Activated CD4-positive, alpha-beta T cell treated with anti-CD3 and anti-CD28 coated beads for 24 hours (primary cell): Measurements from ENCODE around the gene AGRN.
"Not testable (repeated sequence)": the region's sequence is repeated elsewhere in the genome, so short reads cannot be mapped to it uniquely, and the experiment has no call there.

ENCODE experiments used
- DNase-seq, 2 donors: peaks; one replicate each; pipeline ENCODE4 v3.0.0-alpha.2; 2020; ENCODE audit warnings: low read depth in 2 of 2

AGRN gene

DNA sequence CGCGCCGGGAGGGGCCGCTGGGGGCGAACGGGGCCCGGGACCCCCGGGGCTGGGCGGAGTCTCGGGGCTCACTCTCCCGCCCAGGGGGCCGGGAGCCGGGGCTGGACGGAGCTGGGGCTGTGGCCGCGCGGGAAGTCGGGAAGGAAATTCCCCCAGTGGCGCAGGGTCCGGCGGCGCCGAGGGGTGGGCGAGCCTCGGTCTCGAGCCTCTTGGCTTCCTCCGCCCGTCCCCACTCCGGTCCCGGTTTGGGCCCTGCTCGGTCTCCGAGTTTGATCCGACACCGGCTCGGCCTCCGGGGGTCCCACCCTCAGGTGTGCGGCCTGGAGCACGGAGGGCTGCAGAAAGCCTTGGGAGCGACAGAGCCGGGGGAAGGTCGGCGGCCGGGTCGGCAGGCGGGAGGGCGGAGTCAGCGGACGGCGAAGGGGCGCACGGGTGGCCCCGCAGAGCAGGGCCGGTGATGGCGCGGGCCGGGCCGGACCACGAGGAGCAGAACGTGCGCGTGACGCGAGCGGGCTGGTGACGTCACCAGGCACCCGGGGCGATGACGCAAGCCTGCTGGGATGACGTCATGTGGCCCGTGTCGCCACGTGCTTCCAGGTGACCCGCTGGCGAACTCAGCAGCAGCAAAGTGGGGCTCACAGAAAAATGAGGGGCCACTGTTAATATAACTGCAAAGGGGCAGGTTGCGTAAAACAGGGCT, 19.4 kb upstream of the AGRN start:
- DNase-seq, result peak in 1 of 2 donors; percentile 51

DNA sequence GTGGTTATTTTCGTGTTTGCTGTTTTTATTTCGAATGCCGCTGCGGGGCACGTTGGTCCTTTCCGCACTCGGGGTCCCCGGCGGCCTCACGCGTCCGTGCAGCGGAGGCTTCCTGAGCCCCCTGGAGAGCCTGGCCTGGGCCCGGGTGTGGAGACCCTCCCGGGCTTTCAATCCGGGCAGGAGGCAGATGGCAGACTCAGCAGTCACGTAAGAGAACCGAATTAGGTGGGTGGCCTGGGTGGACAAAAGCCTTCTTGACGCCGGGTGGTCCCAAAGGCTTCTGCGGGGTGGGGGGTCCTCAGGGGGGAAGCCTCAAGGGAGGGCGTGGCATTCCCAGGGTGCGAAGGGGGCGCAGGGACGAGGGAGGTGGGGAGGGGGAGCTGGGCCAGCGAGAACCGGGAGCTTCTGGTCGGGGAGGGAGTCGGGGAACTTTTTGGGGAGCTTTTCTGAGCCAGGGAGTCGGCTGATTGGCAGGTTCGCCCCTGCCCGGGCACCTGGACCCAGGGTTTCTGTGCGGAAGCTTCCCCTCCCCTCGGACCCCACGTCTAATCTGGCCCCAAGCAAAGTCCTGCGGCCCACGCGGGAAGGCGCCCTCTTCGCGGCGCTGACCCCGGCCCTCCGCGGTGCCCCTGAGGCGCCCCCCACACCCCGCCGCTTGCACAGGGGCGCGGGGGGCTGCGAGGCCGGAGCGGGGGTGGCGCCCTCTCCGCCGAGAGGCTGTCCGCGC, 18.7 kb upstream of the AGRN start:
- no peak for DNase-seq

DNA sequence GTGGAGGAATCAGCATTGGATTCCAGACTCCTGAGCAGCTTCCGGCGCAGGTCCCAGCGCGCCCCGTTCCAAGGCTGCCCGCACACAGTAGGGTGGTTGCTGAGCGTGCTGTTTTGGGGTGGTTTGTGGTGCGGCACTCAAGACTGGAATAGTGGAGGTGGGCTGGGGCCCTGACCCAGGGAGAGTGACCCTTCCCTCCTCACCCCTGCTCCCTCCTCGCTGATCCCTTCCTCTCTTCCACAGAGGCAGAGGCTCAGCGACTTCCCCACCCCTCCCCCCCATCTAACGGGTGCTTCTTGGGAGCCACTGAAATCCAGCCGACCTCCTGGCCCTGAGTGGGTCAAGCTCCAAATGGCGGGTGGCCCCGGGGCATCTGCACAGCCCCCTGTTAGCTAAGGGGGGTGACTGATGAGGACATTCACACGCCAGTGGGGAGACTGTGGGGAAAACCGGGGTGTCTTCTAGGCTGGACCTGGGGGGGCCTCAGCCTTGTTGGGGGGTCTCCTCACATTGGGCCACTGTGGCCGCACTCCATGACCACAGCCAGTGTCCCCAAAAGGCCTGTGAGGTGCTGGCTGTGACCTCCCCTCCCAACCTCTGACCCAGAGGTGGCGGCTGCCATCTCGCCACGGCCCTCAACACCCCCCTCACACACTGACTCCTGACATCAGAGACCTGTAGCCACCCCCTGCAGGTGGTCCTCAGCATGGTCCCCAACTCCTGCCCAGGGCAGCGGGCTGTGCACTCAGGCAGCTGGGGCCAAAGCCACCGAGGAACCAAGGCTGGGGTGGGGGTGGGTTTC, 16.1 kb upstream of the AGRN start:
- no peak for DNase-seq

DNA sequence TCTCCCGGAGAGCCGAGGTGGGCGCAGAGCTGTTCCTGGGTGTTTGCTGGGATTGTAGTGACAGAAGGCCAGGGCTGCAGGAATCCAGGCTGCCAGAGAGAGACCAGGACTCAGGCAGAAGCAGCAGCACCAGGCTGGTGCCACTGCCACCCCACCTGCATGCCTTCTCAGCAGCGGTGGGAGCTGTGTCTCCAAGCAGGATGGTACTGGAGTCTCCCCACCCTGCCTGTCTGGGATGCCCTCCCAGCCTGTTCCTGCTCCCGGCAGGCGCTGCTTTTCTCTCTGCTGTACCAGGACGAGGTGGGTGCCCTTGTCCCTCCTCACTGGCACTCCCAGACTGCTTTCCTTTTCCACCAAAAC, 15.5 kb upstream of the AGRN start:
- DNase-seq, result no peak

DNA sequence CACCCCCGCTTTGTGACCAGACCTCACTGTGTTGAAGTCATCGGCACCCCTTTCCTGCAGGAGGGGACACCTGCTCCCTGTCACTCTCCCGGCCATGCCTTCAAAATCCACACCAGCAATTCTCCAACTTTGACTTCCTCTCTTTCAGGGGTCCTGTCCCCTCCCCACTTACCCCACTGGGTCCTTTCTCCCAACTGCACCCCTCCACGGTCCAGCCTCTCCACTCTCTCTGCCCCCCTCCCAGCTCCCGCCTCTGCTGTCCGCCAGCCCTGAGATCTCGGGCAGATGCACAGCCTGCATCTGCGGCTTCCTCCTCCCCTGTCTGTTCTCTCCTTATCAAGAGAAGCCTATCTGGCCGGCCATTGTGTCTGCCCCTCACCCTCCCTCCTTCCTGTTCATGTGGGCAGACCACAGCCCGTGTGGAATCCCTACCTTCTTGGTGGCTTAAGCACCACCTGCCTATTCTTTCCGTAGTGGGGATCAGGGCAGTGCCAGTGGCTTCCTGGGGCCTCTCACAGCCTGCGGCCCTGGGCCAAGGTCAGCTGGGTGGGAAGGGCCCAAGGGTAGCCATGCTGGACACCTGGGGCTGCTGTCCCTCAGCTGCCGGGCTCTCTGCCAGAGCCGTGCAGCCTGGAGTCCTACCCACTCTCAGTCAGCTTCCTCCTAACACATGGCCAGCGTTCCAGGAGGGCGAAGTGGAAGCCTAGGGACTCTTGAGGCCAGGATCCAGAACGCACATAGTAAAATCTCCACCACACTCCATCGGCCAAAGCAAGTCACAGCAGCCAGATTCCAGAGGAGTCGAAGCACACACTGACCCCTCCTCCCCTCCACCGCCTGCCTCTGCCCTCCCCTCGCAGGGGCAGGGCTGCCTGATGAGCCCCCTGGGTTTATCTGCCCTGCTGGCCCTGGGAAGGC, 14.9 kb upstream of the AGRN start:
- DNase-seq, result no peak

DNA sequence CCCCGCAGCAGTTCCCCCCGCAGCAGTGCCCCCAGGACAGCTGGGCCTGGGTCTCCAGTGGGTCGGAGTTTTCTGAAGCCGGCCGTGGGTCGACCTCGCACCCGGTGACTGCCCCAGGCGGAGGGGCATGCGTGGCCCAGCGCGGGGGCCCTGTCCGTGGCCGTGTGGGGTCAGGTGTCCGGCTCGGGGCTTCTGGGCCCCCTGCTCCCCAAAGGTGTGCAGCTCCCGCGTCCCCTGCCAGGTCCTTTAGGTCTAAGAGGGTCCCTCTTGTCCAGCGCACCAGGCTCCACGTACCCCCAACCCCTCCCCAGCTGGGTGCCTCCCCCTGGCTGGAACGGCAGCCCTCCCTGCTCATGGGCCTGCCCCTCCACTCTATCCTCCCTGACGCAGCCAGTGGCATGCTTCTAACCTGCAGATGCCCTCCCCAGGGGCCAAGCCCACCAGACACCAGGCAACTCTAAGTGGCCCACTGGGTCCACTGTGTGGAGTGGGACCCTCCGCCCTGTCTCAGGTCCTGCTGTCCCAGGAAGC, 14.1 kb upstream of the AGRN start:
- DNase-seq, result no peak

DNA sequence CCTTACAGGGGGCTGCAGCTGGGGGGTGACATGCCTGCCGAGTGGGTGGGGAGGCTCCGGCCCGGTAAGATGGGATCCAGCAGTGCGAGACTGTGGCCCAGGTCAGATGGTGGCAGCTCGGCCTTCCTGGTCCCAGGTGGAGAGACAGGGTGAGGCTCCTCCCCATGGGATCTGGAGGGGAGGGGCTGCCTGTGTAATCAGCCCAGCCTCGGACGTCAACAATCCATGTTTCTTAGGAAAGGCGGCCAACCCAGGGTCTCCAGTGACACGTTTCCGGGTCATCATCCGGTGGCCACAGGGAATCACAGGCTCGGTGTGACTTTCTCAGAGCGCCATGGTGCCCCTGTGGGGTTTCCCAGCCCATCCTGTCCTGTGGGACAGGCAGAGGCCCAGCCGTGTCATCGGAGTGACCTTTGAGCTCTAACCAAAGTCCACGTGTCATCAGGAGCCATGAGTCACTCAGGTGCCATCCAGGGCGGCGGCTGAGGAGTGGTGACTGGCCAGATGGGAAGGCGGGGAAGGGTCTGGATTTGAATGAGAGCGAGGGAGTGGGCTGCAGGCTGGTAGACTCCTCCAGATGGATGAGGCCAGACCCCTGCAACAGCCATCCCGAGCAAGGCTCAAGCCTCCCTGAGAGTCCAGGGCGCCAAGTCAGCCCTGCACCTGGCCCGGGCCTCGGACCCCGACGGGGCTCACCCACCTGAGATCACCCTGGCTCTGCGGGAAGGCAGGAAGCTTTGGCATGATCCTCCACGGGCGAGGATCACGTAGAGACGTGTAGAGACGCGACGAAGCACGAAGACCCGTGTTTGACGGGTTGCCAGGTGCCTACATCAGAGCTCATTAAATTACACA, 13.4 kb upstream of the AGRN start:
- DNase-seq, result no peak

DNA sequence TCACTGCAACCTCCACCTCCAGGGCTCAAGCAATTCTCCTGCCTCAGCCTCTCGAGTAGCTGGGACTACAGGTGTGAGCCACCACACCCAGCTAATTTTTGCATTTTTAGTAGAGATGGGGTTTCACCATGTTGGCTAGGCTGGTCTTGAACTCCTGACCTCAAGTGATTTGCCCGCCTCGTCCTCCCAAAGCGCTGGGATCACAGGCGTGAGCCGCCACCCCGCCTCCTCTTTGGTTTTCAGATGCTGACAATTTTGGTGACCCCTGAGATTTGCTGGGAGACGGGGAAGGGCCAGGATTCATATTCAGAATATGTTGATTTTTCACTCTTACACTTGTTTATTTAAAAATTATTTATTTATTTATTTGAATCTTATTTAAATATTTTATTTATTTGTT, 9.8 kb upstream of the AGRN start:
- DNase-seq, result not testable (repeated sequence)

DNA sequence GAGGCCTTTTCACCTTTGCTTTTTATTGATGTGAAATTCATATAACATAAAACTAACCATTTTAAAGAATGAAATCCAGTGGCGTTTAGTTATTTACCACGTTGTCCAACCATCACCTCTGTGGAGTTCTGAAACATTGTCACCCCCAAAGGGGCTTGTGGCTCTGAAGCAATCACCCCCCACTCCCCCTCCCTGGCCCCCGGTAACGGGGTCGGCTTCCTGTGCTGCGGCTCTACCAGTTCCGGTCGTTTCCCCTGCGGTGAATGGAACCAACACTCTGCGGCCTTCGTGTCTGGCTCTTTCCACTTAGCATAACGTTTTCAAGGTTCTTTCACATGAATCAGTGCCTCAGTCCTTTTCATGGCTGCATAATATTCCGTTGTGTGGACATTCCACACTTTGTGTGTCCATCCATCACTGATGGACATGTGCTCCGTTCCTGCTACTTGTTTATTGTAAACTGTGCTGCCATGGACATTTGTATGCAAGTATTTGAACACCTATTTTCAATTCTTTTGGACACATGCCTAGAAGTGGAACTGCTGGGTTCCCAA, 8.4 kb upstream of the AGRN start:
- DNase-seq, result no peak

DNA sequence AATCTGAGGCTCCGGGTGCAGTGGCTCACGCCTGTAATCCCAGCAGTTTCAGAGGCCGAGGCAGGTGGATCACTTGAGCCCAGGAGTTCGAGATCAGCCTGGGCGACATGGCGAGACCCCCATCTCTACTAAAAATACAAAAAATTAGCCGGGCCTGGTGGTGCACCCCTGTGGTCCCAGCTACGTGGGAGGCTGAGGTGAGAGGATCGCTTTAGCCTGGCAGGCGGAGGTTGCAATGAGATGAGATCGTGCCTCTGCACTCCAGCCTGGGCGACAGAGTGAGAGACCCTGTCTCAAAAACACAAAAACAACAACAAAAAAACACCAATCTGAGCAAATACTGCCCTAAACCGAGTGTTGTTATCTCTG, 7.2 kb upstream of the AGRN start:
- not testable (repeated sequence) for DNase-seq

DNA sequence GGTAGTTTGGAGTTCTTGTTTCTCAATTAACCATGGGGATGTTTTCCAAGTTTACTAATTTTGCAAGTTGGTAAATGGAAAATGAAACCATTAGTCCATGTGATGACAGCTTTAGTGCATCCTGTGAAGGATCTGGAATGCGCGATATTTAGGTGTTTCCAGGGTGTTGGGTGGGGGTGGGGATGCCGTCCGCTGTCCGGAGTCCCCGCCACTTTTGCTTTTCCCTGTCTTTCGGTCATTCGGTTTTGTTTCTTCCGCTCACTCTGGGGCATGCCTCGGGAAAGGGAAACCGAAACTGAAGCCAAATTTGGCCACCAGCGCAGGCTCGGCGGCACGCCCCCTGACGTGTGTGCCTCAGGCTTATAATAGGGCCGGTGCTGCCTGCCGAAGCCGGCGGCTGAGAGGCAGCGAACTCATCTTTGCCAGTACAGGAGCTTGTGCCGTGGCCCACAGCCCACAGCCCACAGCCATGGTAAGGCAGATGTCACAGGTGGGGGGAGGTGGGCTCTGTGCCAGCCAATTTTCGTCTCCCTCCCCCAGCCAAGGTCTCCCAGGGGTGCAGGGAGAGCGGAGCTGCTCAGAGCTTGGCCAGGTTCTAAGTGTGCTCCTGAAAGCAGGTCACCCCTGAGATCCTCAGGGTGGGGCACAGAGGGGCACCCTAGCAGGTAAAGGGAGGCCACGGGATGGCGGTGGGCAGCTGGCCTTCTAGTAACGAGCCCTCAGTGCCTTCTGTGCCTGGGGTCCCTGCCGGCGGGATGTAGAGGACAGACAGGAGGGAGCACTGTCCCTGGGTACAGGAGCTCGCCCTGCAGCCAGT, 6.6 kb upstream of the AGRN start, which contains the start of gene ISG15:
Gene ISG15, plus strand, starts transcription at position 393 of the 817 bp plus-strand sequence. Its CDS starts 77 bp downstream, at position 470.
- DNase-seq, result peak; percentile 68 to 71

DNA sequence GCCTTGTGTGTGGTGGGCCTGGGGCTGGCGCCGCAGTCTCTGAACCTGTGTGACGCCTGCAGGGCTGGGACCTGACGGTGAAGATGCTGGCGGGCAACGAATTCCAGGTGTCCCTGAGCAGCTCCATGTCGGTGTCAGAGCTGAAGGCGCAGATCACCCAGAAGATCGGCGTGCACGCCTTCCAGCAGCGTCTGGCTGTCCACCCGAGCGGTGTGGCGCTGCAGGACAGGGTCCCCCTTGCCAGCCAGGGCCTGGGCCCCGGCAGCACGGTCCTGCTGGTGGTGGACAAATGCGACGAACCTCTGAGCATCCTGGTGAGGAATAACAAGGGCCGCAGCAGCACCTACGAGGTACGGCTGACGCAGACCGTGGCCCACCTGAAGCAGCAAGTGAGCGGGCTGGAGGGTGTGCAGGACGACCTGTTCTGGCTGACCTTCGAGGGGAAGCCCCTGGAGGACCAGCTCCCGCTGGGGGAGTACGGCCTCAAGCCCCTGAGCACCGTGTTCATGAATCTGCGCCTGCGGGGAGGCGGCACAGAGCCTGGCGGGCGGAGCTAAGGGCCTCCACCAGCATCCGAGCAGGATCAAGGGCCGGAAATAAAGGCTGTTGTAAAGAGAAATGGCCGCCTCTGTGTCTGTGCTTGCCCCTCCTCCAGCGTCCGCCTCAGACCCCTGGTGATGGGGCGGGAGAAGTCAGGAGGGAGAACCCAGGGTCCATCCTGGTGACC, 5.8 kb upstream of the AGRN start:
- no peak for DNase-seq

DNA sequence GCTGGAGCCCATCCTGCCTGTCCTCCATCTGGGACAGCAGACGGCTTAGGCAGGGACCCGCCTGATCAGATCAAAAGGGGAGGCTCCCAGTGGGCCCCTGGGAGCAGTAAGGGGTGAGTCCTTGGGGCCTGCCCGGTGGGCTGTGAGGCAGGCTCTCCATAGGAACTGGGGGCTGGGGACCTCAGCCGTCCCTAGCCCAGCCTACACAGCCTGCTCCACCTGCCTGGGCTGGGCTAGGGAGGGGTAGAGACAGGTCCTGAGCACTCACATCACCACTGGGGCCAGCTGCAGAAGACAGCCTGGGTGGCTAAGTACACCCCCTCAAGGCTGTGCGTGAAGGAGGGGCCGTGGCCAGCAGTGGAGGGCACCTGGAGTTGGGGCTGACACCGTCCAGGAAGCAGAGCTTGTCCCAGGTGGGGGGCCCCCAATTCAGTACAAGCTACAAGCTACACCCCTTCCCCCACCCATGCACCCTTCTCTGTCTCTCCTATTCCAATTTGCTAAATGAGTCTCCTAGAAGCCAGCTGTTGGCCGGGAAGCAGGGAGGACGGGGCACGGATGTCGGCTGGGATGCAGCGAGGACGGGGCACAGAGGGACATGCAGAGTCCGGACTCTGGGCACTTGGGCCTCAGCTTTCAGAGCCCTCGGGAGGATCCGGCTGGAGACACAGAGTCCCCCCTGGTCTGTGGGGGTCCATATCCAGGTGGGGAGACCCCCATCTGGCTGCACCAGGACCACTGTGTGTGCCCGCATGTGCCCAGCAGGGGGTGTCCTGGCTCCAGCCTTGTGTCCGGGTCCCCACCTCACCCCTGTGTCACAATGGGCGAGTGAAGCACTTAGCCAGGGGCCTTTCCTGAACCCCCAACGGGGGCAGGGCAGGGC, 4.9 kb upstream of the AGRN start:
- DNase-seq, result no peak

DNA sequence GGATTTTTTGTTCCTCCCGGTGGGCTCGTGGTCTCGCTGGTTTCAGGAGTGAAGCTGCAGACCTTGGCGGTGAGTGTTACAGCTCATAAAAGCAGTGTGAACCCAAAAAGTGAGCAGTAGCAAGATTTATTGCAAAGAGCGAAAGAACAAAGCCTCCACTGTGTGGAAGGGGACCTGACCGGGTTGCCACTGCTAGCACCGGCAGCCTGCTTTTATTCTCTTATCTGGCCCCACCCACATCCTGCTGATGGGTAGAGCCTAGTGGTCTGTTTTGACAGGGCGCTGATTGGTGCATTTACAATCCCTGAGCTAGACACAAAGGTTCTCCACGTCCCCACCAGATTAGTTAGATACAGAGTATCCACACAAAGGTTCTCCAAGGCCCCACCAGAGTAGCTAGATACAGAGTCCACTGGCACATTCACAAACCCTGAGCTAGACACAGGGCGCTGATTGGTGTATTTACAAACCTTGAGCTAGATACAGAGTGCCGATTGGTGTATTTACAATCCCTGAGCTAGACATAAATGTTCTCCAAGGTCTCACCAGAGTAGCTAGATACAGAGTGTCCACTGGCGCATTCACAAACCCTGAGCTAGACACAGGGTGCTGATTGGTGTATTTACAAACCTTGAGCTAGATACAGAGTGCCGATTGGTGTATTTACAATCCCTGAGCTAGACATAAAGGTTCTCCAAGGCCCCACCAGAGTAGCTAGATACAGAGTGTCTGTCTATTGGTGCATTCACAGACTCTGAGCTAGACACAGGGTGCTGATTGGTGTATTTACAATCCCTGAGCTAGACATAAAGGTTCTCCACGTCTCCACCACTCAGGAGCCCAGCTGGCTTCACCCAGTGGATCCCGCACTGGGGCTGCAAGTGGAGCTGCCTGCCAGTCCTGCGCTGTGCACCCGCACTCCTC, 2.3 kb upstream of the AGRN start:
- not testable (repeated sequence) for DNase-seq

DNA sequence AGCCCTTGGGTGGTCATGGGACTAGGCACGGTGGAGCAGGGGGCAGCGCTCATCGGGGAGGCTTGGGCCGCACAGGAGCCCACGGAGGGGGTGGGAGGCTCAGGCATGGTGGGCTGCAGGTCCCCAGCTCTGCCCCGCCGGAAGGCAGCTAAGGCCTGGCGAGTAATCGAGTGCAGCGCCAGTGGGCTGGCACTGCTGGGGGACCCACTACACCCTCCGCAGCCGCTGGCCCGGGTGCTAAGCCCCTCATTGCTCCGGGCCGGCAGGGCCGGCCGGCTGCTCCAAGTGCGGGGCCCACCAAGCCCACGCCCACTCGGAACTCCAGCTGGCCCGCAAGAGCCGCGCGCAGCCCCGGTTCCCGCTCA, 1.6 kb upstream of the AGRN start:
- not testable (repeated sequence) for DNase-seq
